ENCODE measurements around the gene STOML3.
A peak's percentile ranks its signal among the peaks of the same experiment; 100 is the strongest.

STOML3 gene

GRCh38 chr13:38998739-38999138, 8.1 kb upstream of the STOML3 start:
- no peak for DNase-seq (ENCODE audit: insufficient read length, low spot score)
- no peak for TF ChIP-seq POU2F2 (IDR thresholded peaks at IDR 0.05; ENCODE audit: low read depth, low read length)
- TF ChIP-seq TAF1 (IDR thresholded peaks at IDR 0.05; ENCODE audit: low read depth, low read length): no peak
- TF ChIP-seq POLR2AphosphoS5 (IDR thresholded peaks at IDR 0.05; ENCODE audit: low read depth, low read length): no peak
- TF ChIP-seq PAX5 (IDR thresholded peaks at IDR 0.05; ENCODE audit: insufficient read depth, low read length, severe bottlenecking): no peak
- TF ChIP-seq SPI1 (IDR thresholded peaks at IDR 0.05; ENCODE audit: low read depth, low read length): no peak
- no peak for TF ChIP-seq POLR2A (IDR thresholded peaks at IDR 0.05; ENCODE audit: low read depth, low read length)
- no peak for FAIRE-seq

GRCh38 chr13:38993381-38993780, 2.8 kb upstream of the STOML3 start:
- DNase-seq (ENCODE audit: insufficient read length, low spot score) (no peak), FAIRE-seq (no peak)
- no peak for TF ChIP-seq SPI1 (IDR thresholded peaks at IDR 0.05; ENCODE audit: low read depth, low read length)
- TF ChIP-seq POLR2AphosphoS5 (IDR thresholded peaks at IDR 0.05; ENCODE audit: low read depth, low read length): no peak
- TF ChIP-seq POLR2A (IDR thresholded peaks at IDR 0.05; ENCODE audit: low read depth, low read length): no peak
- no peak for TF ChIP-seq TAF1 (IDR thresholded peaks at IDR 0.05; ENCODE audit: low read depth, low read length)
- no peak for TF ChIP-seq PAX5 (IDR thresholded peaks at IDR 0.05; ENCODE audit: insufficient read depth, low read length, severe bottlenecking)
- TF ChIP-seq POU2F2 (IDR thresholded peaks at IDR 0.05; ENCODE audit: low read depth, low read length): no peak

DNA sequence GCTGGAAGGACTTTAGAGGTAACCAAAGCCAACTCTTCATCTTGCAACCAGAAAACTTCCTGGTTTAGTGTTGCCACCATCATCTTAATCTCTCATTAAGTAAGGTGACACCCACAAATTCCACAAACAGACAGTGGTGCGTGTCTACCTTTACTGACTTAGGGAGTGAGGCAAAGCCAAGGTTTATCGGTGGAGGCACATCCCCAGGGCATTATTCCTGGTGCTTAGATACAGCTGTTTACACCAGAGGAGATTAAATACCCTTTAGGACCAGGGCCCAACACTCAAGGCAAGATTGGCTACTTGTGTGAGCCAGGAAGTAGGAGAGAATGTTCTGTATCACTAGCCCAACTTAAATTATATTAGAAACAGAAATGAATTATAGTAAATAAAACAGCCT, 9.5 kb downstream of the STOML3 start:
- DNase-seq (ENCODE audit: insufficient read length, low spot score) (no peak), FAIRE-seq (no peak)
- TF ChIP-seq POLR2AphosphoS5 (IDR thresholded peaks at IDR 0.05; ENCODE audit: low read depth, low read length): no peak
- TF ChIP-seq POLR2A (IDR thresholded peaks at IDR 0.05; ENCODE audit: low read depth, low read length): no peak
- TF ChIP-seq POU2F2 (IDR thresholded peaks at IDR 0.05; ENCODE audit: low read depth, low read length): no peak
- TF ChIP-seq PAX5 (IDR thresholded peaks at IDR 0.05; ENCODE audit: insufficient read depth, low read length, severe bottlenecking): no peak
- no peak for TF ChIP-seq TAF1 (IDR thresholded peaks at IDR 0.05; ENCODE audit: low read depth, low read length)
- TF ChIP-seq SPI1 (IDR thresholded peaks at IDR 0.05; ENCODE audit: low read depth, low read length): no peak

GRCh38 chr13:38980750-38981078, 9.9 kb downstream of the STOML3 start:
- TF ChIP-seq POU2F2 (IDR thresholded peaks at IDR 0.05; ENCODE audit: low read depth, low read length) (no peak), SPI1 (IDR thresholded peaks at IDR 0.05; ENCODE audit: low read depth, low read length) (no peak), PAX5 (IDR thresholded peaks at IDR 0.05; ENCODE audit: insufficient read depth, low read length, severe bottlenecking) (no peak), POLR2AphosphoS5 (IDR thresholded peaks at IDR 0.05; ENCODE audit: low read depth, low read length) (no peak), POLR2A (IDR thresholded peaks at IDR 0.05; ENCODE audit: low read depth, low read length) (no peak), TAF1 (IDR thresholded peaks at IDR 0.05; ENCODE audit: low read depth, low read length) (no peak)
- DNase-seq (ENCODE audit: insufficient read length, low spot score) (no peak), FAIRE-seq (no peak)

- TF ChIP-seq PAX5 (IDR thresholded peaks at IDR 0.05; ENCODE audit: insufficient read depth, low read length, severe bottlenecking) (no peak), SPI1 (IDR thresholded peaks at IDR 0.05; ENCODE audit: low read depth, low read length) (no peak), POLR2AphosphoS5 (IDR thresholded peaks at IDR 0.05; ENCODE audit: low read depth, low read length) (no peak), TAF1 (IDR thresholded peaks at IDR 0.05; ENCODE audit: low read depth, low read length) (no peak), POLR2A (IDR thresholded peaks at IDR 0.05; ENCODE audit: low read depth, low read length) (no peak), POU2F2 (IDR thresholded peaks at IDR 0.05; ENCODE audit: low read depth, low read length) (no peak)
- FAIRE-seq: no peak
Observed at GRCh38 chr13:38979891-38980749, 10.5 kb downstream of the STOML3 start.

DNA sequence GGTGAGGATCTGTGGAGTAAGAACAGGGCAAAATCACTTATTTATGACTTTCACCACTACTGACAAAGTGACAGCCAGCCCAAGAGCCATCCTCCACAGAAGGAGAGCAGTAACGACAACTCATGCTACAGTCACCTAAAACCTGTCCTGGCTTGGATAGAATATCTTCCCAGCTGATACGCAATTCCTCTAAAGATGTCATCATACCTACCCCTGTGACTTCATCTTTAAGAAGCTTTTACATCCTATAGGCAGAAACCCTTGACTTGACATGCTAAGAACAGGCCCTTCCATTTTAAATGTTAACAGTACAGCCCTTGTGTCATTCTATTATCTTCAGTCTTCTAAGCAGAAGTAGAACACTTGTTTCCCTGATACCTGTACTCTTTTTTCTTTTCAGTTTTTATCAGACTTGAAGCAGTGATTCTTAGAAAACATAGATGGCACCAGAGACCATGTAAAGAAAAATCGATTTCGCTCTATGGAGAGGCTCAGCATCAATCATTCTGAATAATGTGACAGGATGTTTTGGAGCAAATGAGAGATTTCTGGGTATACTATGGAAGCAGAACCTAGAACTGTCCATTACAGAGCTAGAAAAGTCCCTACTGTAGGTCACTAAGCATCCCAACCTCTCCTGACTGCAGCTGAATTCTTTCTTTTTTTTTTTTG, 20.1 kb downstream of the STOML3 start:
- FAIRE-seq (no peak), DNase-seq (ENCODE audit: insufficient read length, low spot score) (no peak)
- TF ChIP-seq PAX5 (IDR thresholded peaks at IDR 0.05; ENCODE audit: insufficient read depth, low read length, severe bottlenecking): no peak
- no peak for TF ChIP-seq TAF1 (IDR thresholded peaks at IDR 0.05; ENCODE audit: low read depth, low read length)
- TF ChIP-seq POLR2AphosphoS5 (IDR thresholded peaks at IDR 0.05; ENCODE audit: low read depth, low read length): no peak
- no peak for TF ChIP-seq SPI1 (IDR thresholded peaks at IDR 0.05; ENCODE audit: low read depth, low read length)
- TF ChIP-seq POLR2A (IDR thresholded peaks at IDR 0.05; ENCODE audit: low read depth, low read length): no peak
- TF ChIP-seq POU2F2 (IDR thresholded peaks at IDR 0.05; ENCODE audit: low read depth, low read length): no peak

More at GRCh38 chr13:38979891-38980749, 10.5 kb downstream of the STOML3 start:
- DNase-seq (ENCODE audit: insufficient read length, low spot score): no peak

DNA sequence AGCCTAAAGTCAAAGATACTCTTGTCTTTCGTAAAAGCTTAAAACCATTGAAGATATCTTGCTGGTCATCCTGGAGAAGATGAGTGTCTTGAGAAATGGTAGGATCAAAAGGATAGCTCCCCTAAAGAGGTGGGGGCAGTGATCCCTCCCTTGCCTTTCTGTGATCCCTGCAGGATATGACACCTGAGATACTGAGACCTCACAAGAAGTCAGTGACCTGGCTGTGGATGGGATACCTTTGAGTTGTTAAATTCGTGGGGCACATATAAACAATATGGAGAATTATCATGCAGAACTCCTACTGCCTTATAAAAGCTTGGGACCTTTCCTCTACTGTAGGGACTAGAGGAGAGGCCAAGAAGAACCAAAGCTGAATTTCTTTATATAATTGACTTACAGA, 21.4 kb downstream of the STOML3 start:
- no peak for TF ChIP-seq POU2F2 (IDR thresholded peaks at IDR 0.05; ENCODE audit: low read depth, low read length)
- no peak for TF ChIP-seq TAF1 (IDR thresholded peaks at IDR 0.05; ENCODE audit: low read depth, low read length)
- DNase-seq (ENCODE audit: insufficient read length, low spot score) (no peak), FAIRE-seq (no peak)

- FAIRE-seq: no peak
- no peak for TF ChIP-seq POU2F2 (IDR thresholded peaks at IDR 0.05; ENCODE audit: low read depth, low read length)
- TF ChIP-seq PAX5 (IDR thresholded peaks at IDR 0.05; ENCODE audit: insufficient read depth, low read length, severe bottlenecking): no peak
- TF ChIP-seq POLR2AphosphoS5 (IDR thresholded peaks at IDR 0.05; ENCODE audit: low read depth, low read length): no peak
- TF ChIP-seq TAF1 (IDR thresholded peaks at IDR 0.05; ENCODE audit: low read depth, low read length): no peak
- no peak for TF ChIP-seq SPI1 (IDR thresholded peaks at IDR 0.05; ENCODE audit: low read depth, low read length)
- no peak for TF ChIP-seq POLR2A (IDR thresholded peaks at IDR 0.05; ENCODE audit: low read depth, low read length)
- DNase-seq (ENCODE audit: insufficient read length, low spot score): no peak
Observed at GRCh38 chr13:38967446-38967845, 23.2 kb downstream of the STOML3 start.

DNA sequence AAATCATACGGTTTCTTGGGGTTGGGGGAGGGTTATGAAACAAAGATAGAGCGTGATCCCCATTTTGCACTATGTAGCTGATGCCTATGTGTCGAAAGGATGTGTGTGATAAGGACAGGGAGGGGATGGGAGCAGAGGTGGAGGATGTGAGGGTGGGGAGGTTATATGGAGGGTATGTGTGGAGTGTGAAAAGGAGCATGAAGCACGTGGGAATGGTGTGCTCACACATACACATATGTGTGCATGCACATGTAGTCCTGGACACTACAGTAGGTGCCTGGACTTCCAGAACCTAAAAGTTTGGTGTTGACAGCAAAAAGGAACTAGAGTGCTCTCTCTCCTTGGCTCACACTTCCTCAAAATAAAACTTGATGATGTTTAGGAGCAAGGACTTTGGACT, 25.4 kb downstream of the STOML3 start:
- FAIRE-seq (no peak), DNase-seq (ENCODE audit: insufficient read length, low spot score) (no peak)
- no peak for TF ChIP-seq PAX5 (IDR thresholded peaks at IDR 0.05; ENCODE audit: insufficient read depth, low read length, severe bottlenecking)
- 0 out of 2 replicates have a peak, but pooled peaks have one; percentile 12 for TF ChIP-seq SPI1 (IDR thresholded peaks at IDR 0.05; ENCODE audit: low read depth, low read length)

All from GM12891 (cell line).